Activated CD8-positive, alpha-beta memory T cell treated with anti-CD3 and anti-CD28 coated beads for 36 hours (primary cell): Measurements from ENCODE around the gene CYP19A1. TPM values are rescaled to one million over a fixed set of nuclear protein-coding genes. Genes with fewer than 3 reads are reported as not detected.
"Not testable (repeated sequence)": the region's sequence is repeated elsewhere in the genome, so short reads cannot be mapped to it uniquely, and the experiment has no call there.

Experiments
- CTCF ChIA-PET: fragments of 350-600 bp; sonication (Branson Sonifier 250); formaldehyde crosslinking; loops from one replicate; lab custom pipeline; 2021; ENCODE audit warnings: antibody characterized with exemption; lab: Charles Lee
- POLR2A ChIA-PET: fragments of 350-600 bp; sonication (Branson Sonifier 250); formaldehyde crosslinking; loops from one replicate; lab custom pipeline; 2021; ENCODE audit warnings: antibody characterized with exemption; lab: Charles Lee
- total RNA-seq, 2 experiments: library from RNA; stranded (reverse); gene quantifications; one replicate each; pipeline ENCODE4 v1.2.3, GENCODE V29; 2021

CYP19A1 gene
- total RNA-seq, 2 experiments from 2014 or later: not detected

GRCh38 chr15:51274956-51275355 is 63.4 kb downstream of the CYP19A1 start:
- POLR2A ChIA-PET: no interaction called here
- CTCF ChIA-PET: no interaction called here

- POLR2A ChIA-PET: no interaction called here
- CTCF ChIA-PET: no interaction called here
These were observed 67.7 kb downstream of the CYP19A1 start for GRCh38 chr15:51270706-51271105.

DNA sequence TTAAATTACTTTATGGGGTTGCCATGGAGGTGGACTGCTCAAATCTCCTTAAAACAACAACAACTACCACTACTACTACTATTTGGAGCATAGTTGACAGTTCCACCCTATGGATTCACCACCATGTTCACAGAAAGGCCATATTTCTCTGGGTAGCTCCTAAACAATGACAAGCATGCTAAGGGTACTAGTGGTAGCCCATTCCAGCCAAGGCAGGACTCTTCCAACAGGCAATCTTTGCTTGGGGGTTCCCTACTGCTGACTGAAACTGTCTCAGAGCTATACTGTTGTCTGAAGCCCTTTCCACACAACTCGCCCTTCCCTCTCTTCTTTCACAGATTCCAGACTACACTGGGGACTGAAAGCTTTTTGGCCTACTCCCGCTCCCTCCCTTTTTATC is 68.9 kb downstream of the CYP19A1 start:
- ChIA-PET POLR2A (no interaction called here), CTCF (no interaction called here)

DNA sequence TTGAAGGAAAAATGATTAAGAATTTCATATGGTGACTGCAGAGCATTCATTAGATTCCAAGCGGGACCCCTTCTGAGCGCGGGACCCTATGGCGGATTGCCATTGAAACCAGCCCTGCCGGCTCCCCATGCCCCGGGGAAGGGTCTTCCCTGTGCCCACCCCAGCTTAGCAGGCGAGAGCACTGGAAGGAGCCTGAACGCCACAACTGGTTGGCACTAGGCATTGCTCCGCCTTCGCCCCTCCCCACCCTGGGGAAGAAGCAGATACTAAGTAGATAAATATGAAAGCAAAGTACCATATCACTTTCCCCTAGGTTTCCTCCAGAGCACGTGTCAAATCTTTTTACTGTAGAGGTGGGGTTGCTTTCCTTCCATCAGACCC is 70.7 kb downstream of the CYP19A1 start:
- POLR2A ChIA-PET: no interaction called here
- CTCF ChIA-PET: no interaction called here

- CTCF ChIA-PET: no interaction called here
- POLR2A ChIA-PET: no interaction called here
These were observed 71.2 kb downstream of the CYP19A1 start for GRCh38 chr15:51267051-51267702.

DNA sequence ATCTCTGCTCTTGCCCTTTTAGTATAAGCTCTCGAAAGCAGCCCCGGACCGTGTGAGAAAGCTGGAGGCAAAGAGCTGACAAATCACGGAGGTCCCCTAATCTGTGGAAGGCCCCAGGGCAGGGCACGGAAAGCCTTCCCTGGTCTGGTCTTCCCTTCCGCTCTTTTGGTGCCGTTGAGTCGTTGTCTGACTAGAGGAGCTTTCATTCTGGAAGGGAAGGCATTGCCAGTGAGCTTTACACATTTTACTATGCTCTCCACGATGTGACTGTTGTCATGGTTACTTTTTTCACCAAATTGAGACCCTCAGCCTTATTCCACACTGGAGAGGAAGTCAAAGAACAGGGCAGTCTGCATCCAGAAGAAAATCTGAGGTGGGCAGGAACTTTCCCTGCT is 71.7 kb downstream of the CYP19A1 start:
- ChIA-PET POLR2A (no interaction called here), CTCF (no interaction called here)

DNA sequence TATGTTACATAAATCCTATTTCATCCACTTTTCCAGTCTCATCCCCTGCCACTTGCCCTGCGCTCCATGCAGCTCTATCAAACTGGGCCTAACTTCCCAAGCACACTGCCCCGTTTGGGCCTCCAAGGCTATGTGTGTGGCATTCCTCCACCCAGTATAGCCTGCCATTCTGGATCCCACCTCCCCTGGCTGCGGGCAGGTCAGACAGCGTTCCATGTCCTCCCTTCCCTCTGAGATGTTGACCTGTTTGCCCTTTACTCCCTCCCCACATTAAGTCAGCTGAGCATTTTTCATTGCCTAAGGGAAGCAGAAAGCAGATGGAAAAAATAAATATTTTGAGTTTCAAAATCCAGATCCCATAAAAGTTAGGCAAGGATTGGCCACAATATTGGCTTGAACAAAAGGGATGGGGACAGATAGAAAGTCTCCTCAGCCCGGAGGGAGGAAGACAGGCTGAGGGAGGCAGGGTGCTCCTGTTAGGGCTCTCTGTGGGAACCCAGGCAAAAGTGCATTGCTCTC is 73.3 kb downstream of the CYP19A1 start:
- ChIA-PET CTCF (no interaction called here), POLR2A (no interaction called here)

DNA sequence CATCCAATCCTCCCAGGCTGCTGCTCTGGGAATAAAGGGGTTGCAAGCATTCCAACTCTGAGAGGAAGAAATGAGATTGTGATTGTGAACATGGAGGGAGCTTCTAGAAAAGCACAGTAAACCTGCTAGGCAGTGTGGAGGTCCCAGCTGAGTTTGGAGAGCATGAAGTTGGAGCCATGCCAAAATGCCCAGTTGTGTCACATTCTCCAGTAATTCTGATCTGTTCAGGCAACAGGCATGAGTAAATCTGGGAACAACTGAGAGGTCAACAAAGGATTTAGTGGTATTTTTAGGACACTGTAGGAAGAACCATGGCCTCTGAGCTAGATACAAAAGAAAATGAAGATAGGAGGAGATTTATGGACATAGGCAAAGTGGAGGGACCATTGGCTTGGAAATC is 74.7 kb downstream of the CYP19A1 start:
- CTCF ChIA-PET: no interaction called here

DNA sequence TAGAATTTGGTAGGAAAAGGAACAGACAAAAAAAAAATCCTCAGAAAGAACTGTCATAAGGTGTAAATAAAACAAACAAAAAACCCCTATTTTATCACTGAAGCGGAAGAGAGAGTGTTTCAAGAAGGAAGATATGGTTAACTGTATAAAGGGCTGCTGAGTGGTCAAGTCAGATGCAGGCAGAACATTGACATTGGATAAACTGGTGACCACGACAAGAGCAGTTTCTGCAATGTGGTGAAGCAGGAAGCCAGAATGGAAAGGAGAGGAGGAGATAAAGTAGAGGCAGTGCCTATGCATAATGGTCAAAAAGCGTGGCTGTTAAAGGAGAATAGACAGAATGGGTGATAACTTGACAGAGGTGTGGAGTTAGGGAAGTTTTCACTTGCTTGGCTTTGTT is 75.3 kb downstream of the CYP19A1 start:
- ChIA-PET POLR2A (no interaction called here), CTCF (no interaction called here)

More for the DNA sequence above, 74.7 kb downstream of the CYP19A1 start:
- POLR2A ChIA-PET: no interaction called here

DNA sequence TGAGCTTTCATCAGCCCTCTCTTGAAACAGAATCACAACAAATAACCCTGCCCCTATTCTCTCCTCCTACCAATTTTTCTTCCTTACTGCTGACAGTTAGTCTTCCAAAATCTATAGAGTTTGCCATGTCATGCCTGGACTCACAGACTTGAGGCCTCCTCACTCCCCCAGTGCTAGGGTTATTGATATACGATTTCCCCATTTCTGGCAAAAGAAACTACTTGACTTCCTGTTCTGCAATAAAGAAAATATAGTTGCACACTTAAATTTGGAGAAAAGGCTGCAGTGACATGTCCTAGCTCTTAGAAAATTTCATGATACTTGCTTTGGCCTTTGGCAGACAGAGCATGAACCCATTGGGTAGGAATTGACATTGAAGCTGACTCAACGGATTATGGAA is 75.9 kb downstream of the CYP19A1 start:
- POLR2A ChIA-PET: no interaction called here
- CTCF ChIA-PET: no interaction called here

- POLR2A ChIA-PET: interaction anchor here (0.6 kb wide), 1 partner anchor 877 kb away, joined by 5 read pairs; no protein-coding TSS in a partner anchor
- CTCF ChIA-PET: not testable (repeated sequence)
These were observed 77.3 kb downstream of the CYP19A1 start for GRCh38 chr15:51261113-51261512.

GRCh38 chr15:51260202-51260601 is 78.2 kb downstream of the CYP19A1 start:
- POLR2A ChIA-PET: no interaction called here
- CTCF ChIA-PET: no interaction called here

DNA sequence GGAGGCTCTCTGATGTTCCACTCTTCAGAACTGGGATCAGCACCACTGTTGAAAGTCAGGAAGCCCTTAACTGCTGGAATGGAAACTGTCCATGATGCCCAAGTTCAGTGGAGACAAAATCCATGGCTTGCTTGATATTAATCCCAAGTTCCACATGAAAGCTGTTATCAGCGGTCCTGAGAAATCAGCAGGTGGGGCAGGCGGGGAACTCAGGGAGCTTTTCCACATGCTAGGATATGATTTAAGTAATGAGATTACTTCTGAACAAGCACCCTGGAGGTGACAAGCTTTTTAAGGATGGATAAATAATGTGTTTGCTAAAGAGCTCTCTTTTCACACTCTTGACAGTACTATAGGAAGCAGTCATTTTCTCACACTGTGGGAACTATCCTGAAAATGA is 82.9 kb downstream of the CYP19A1 start:
- CTCF ChIA-PET: no interaction called here
- POLR2A ChIA-PET: interaction anchor here (0.6 kb wide), 1 partner anchor 760 kb away, joined by 6 read pairs; no protein-coding TSS in a partner anchor

- ChIA-PET CTCF (no interaction called here), POLR2A (no interaction called here)
These were observed 85.0 kb downstream of the CYP19A1 start for GRCh38 chr15:51253366-51253765.

- CTCF ChIA-PET: no interaction called here
- POLR2A ChIA-PET: no interaction called here
These were observed 85.7 kb downstream of the CYP19A1 start for GRCh38 chr15:51252671-51253070.

DNA sequence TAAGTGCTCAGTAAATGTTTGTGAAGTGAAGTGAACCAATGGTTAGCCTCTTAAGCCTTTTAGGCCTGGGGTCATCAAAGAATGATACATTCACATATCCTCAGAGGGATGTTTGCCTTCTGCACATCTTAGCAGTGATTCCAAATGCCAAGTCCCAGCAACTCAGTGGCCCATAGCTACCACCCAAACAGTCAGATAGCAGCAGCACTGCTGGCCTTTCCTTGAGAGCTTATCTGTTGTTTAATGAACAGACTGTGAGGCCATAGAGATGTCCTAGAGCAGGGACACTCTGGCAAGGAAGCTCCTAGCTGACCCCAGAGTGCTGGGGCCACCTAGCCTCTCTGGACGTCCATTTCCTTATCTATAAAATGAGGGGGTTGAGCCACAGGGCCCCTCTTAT is 86.8 kb downstream of the CYP19A1 start:
- ChIA-PET CTCF (no interaction called here), POLR2A (no interaction called here)

DNA sequence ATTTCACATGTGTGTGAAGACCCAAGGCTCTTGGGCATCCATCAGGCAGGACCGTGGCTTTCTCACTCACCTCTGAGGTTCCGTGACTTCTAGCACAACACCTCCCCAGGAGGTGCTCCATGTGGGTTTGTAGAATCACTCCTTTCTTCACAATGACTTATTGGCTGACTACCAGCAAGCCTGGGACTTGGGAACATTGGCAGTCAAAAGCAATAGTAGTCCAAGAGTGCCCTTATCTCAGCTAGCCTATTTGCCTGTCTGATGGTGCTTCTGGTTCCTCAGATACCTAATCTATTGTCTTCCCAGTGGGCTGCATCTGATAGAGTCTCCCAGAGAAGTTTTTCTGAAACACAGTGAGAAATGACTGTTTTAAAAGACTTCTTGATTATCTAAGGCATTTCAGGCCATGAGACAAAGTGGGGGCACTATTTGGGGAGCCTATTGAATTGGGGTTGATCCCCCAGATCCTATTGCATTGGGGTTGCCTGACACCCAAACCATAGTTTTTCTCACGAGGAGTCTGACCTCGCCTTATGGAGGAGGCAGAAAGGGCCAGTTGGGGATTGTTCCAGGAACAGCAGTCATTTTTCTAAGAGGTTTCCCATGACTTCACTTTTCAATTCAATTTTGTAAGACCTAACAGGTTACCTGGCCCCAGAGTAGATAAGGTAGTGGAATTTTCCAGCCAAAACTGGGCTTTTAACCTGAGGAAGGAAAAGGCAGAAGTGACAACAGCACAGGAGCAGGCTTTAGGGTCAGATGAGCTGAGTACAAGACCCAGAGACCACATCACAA is 88.0 kb downstream of the CYP19A1 start:
- CTCF ChIA-PET: no interaction called here
- POLR2A ChIA-PET: no interaction called here

- ChIA-PET POLR2A (no interaction called here), CTCF (no interaction called here)
These were observed 92.8 kb downstream of the CYP19A1 start for GRCh38 chr15:51245628-51246027.

DNA sequence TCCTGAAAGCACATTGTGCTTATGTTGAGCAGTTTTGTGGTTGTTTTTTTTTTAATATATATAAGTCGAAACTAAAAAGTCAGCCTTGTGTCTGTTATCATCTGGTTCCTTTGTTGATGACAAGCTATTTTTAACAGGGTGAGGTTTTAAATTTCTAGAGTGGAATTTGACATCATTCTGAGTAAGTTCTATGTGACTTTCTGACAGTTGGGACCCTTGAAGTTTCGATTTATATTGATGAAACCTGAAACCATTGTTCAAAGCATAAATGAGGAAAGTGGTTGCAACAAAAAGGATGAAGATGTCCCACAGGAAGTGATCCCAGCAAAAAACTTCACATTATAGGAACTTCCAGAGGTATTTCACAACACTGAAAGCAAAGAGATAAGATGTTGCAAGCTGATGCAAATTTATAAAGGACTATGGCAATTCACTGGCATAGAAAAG is 94.0 kb downstream of the CYP19A1 start:
- CTCF ChIA-PET: no interaction called here
- POLR2A ChIA-PET: no interaction called here

DNA sequence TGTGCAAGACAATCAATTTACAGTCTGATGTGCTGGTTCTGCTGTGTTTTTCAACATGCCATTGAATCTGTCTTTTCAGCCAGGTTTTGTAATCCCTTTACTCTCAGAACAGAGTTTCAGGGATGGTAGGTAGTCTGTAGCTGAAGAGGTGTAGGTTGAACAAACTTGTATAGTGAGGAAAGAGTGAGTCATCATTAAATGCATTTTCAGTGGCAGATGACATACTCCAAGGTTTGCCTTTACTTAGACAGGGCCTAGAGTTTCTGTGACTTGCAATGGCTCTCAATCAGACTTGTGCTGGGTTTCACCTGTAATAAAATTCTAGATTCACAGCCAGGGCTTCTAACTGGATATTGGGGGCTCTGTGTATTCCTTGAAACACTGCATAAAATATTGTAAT is 94.6 kb downstream of the CYP19A1 start:
- POLR2A ChIA-PET: no interaction called here
- CTCF ChIA-PET: no interaction called here

GRCh38 chr15:51240066-51240465 is 98.3 kb downstream of the CYP19A1 start:
- ChIA-PET CTCF (no interaction called here), POLR2A (no interaction called here)
